K562 (cell line): Measurements from ENCODE around the gene ACTR1B. TPM values are rescaled to one million over a fixed set of nuclear protein-coding genes. Genes with fewer than 3 reads are reported as not detected.

ENCODE experiments used
- ATF6 ChIP-seq: sonication (generic); formaldehyde crosslinking; IDR thresholded peaks from 2 replicates; pipeline ENCODE4 v1.4.0; 2020; ENCODE audit warnings: mild to moderate bottlenecking, missing genetic modification reagents
- EP400 ChIP-seq: fragments of 450-650 bp; IDR thresholded peaks from 2 replicates; pipeline ENCODE4 v1.6.1; 2017; ENCODE audit warnings: antibody characterized with exemption, mild to moderate bottlenecking, moderate library complexity
- GABPB1 ChIP-seq: sonication (generic); formaldehyde crosslinking; IDR thresholded peaks from 2 replicates; pipeline ENCODE4 v1.8.0; 2022; ENCODE audit warnings: mild to moderate bottlenecking, missing genetic modification reagents
- HDGF ChIP-seq: fragments of 450-650 bp; IDR thresholded peaks from 2 replicates; pipeline ENCODE4 v1.6.1; 2016
- NR2F6 ChIP-seq: fragments of 450-650 bp; formaldehyde crosslinking; IDR thresholded peaks from 2 replicates; pipeline ENCODE4 v1.4.0; 2020; ENCODE audit warnings: mild to moderate bottlenecking
- RB1 ChIP-seq: fragments of 450-650 bp; IDR thresholded peaks from 2 replicates; pipeline ENCODE4 v1.6.1; 2017; ENCODE audit warnings: low read depth, mild to moderate bottlenecking
- STAT5B ChIP-seq: fragments of 250-450 bp; sonication (Bioruptor Pico); IDR thresholded peaks from 2 replicates; pipeline ENCODE4 v1.8.0; 2021; ENCODE audit warnings: mild to moderate bottlenecking, inconsistent platforms
- ZC3H11A ChIP-seq: IDR thresholded peaks from 2 replicates; pipeline ENCODE4 v1.6.1; 2012; ENCODE audit warnings: low read depth, low read length, improper control_type of control experiment
- ZFP36 ChIP-seq: fragments of 150-350 bp; IDR thresholded peaks from 2 replicates; pipeline ENCODE4 v1.6.1; 2018; ENCODE audit warnings: low read length, low read depth; ENCODE audit not compliant: partially characterized antibody
- ZNF124 ChIP-seq: sonication (generic); formaldehyde crosslinking; IDR thresholded peaks from 2 replicates; pipeline ENCODE4 v1.8.1; 2022; ENCODE audit warnings: missing genetic modification reagents
- ZNF224 ChIP-seq: sonication (generic); formaldehyde crosslinking; IDR thresholded peaks from 2 replicates; pipeline ENCODE4 v1.8.0; 2022; ENCODE audit warnings: mild to moderate bottlenecking, missing genetic modification reagents
- ZNF24 ChIP-seq: fragments of 450-650 bp; IDR thresholded peaks from 2 replicates; pipeline ENCODE4 v1.6.1; 2016
- polyA plus RNA-seq, 8 experiments: library from polyadenylated mRNA; depleted of rRNA in 4 of 8; stranded (reverse) in 5 of 8; unstranded in 3 of 8; fragments of >200 nt; fragmentation: Nextera tagmentation in 2 of 8; fragmentation: Illumina TruSeq in 1 of 8; extraction: Ambion mirVana in 2 of 8; extraction: Trizol in 1 of 8; gene quantifications; 2 replicates each; pipeline versions ENCODE4 v1.2.1 to v1.2.3, GENCODE V29; 2011 to 2014; ENCODE audit warnings: inconsistent platforms in 1 of 8, missing spikeins in 1 of 8
- total RNA-seq, 7 experiments: library from RNA; depleted of rRNA in 6 of 7; stranded (reverse); fragments of >200 nt in 6 of 7; fragmentation: Illumina TruSeq in 2 of 7; extraction: Trizol in 2 of 7; gene quantifications; 2 replicates each; pipeline versions ENCODE4 v1.2.1 to v1.2.3, GENCODE V29; 2011 to 2021; ENCODE audit warnings: low replicate concordance in 1 of 7
- TF ChIP-seq, protein P1 (sequence below): sonication (generic); formaldehyde crosslinking; IDR thresholded peaks from 2 replicates; pipeline ENCODE4 v1.9.0; 2022; ENCODE audit warnings: mild to moderate bottlenecking, missing genetic modification reagents
- TF ChIP-seq, protein P2 (sequence below): sonication (generic); formaldehyde crosslinking; IDR thresholded peaks from 2 replicates; pipeline ENCODE4 v1.8.1; 2023; ENCODE audit warnings: mild to moderate bottlenecking, missing genetic modification reagents, moderate library complexity
- TF ChIP-seq, protein P3 (sequence below): sonication (generic); formaldehyde crosslinking; IDR thresholded peaks from 2 replicates; pipeline ENCODE4 v1.8.0; 2022; ENCODE audit warnings: missing genetic modification reagents, mild to moderate bottlenecking, borderline replicate concordance
- TF ChIP-seq, protein P4 (sequence below): sonication (generic); formaldehyde crosslinking; IDR thresholded peaks from 2 replicates; pipeline ENCODE4 v1.8.0; 2022; ENCODE audit warnings: missing genetic modification reagents, mild to moderate bottlenecking, moderate library complexity, borderline replicate concordance

Gene ACTR1B
- total and polyA plus RNA-seq, 9 of the 15 experiments (the other 6 are each of a cell fraction or from before 2014, with no cell fraction given) = 0.49 to 42.3 (median 22.5) TPM

DNA sequence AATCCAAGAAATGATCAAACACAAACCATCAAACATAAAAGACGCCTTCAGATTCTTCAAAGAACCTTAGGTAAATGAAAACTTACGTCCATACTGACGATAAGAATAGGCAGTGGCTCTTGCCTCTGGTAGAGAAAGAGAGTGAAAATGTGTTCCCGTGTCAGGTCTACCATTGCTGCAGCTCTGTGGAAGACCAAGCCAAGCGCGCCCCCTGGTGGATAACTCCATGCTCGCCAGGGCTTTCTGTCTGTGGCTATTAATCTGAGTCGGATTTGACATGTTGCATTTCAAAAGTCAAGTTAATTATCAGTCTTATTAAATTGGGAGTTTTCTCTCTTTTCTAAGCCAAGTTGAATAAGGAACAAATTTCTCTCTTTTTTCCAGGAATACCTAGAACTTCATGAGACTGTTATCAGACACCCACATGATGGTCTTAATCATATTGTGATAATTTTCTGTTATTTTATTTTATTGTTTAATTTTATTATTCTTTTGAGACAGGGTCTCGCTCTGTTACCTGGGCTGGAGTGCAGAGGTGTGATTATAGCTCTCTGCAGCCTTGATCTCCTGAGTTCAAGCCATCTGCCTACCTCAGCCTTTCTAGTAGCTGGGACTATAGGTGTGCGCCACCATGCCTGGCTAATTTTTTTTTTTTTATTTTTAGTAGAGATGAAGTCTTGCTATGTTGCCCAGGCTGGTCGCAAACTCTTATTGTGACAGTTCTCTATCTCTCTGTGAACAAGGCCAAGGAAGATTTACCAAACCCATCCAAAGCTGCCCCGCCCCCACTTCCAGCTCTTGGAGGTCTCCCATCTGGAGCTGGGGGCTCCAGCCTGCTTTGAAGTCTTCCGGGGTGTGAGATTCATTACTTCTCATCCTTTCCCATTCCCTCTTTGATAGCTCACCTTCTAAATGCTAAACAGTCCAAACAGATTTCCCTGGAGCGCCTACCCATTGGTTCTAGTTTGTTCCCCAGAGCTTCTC lies 33.7 kb upstream of the ACTR1B start (continued):
- TF ChIP-seq ZNF124 (CRISPR knock-in tag) (no peak), STAT5B (CRISPR knock-in tag) (no peak), RB1 (0 out of 2 replicates have a peak, but pooled peaks have one; percentile 36), EP400 (peak; percentile 47), ZC3H11A (no peak), ZNF24 (peak; percentile 49; the same call in 1 of the 2 replicates), ATF6 (CRISPR knock-in tag) (0 out of 2 replicates have a peak, but pooled peaks have one; percentile 48), GABPB1 (0 out of 2 replicates have a peak, but pooled peaks have one; percentile 23), NR2F6 (CRISPR knock-in tag) (no peak), ZFP36 (peak; percentile 46), ZNF224 (CRISPR knock-in tag) (no peak), HDGF (peak; percentile 39; the same call in 1 of the 2 replicates)
- TF ChIP-seq, protein P1, sequence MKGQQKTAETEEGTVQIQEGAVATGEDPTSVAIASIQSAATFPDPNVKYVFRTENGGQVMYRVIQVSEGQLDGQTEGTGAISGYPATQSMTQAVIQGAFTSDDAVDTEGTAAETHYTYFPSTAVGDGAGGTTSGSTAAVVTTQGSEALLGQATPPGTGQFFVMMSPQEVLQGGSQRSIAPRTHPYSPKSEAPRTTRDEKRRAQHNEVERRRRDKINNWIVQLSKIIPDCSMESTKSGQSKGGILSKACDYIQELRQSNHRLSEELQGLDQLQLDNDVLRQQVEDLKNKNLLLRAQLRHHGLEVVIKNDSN = no peak
- TF ChIP-seq, protein P2, sequence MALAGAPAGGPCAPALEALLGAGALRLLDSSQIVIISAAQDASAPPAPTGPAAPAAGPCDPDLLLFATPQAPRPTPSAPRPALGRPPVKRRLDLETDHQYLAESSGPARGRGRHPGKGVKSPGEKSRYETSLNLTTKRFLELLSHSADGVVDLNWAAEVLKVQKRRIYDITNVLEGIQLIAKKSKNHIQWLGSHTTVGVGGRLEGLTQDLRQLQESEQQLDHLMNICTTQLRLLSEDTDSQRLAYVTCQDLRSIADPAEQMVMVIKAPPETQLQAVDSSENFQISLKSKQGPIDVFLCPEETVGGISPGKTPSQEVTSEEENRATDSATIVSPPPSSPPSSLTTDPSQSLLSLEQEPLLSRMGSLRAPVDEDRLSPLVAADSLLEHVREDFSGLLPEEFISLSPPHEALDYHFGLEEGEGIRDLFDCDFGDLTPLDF (CRISPR knock-in tag) = no peak
- TF ChIP-seq, protein P3, sequence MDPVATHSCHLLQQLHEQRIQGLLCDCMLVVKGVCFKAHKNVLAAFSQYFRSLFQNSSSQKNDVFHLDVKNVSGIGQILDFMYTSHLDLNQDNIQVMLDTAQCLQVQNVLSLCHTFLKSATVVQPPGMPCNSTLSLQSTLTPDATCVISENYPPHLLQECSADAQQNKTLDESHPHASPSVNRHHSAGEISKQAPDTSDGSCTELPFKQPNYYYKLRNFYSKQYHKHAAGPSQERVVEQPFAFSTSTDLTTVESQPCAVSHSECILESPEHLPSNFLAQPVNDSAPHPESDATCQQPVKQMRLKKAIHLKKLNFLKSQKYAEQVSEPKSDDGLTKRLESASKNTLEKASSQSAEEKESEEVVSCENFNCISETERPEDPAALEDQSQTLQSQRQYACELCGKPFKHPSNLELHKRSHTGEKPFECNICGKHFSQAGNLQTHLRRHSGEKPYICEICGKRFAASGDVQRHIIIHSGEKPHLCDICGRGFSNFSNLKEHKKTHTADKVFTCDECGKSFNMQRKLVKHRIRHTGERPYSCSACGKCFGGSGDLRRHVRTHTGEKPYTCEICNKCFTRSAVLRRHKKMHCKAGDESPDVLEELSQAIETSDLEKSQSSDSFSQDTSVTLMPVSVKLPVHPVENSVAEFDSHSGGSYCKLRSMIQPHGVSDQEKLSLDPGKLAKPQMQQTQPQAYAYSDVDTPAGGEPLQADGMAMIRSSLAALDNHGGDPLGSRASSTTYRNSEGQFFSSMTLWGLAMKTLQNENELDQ (CRISPR knock-in tag) = no peak
- TF ChIP-seq, protein P4, sequence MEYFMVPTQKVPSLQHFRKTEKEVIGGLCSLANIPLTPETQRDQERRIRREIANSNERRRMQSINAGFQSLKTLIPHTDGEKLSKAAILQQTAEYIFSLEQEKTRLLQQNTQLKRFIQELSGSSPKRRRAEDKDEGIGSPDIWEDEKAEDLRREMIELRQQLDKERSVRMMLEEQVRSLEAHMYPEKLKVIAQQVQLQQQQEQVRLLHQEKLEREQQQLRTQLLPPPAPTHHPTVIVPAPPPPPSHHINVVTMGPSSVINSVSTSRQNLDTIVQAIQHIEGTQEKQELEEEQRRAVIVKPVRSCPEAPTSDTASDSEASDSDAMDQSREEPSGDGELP (CRISPR knock-in tag) = 0 out of 2 replicates have a peak, but pooled peaks have one; percentile 33
